Tongue (tissue), 2 donors: ENCODE results near the gene DAB2IP. TPM values are rescaled to one million over a fixed set of nuclear protein-coding genes. Genes with fewer than 3 reads are reported as not detected.
A peak's percentile ranks its signal among the peaks of the same experiment; 100 is the strongest.

Source experiments
- DNase-seq: peaks from one replicate; pipeline ENCODE4 v3.0.0-alpha.2; 2015
- total RNA-seq: library from RNA; depleted of rRNA; stranded (reverse); fragments of >200 nt; gene quantifications from one replicate; pipeline ENCODE4 v1.2.3, GENCODE V29; 2014

DAB2IP gene
- total RNA-seq, 1 donor from 2014 or later: 41.9 TPM

DNA sequence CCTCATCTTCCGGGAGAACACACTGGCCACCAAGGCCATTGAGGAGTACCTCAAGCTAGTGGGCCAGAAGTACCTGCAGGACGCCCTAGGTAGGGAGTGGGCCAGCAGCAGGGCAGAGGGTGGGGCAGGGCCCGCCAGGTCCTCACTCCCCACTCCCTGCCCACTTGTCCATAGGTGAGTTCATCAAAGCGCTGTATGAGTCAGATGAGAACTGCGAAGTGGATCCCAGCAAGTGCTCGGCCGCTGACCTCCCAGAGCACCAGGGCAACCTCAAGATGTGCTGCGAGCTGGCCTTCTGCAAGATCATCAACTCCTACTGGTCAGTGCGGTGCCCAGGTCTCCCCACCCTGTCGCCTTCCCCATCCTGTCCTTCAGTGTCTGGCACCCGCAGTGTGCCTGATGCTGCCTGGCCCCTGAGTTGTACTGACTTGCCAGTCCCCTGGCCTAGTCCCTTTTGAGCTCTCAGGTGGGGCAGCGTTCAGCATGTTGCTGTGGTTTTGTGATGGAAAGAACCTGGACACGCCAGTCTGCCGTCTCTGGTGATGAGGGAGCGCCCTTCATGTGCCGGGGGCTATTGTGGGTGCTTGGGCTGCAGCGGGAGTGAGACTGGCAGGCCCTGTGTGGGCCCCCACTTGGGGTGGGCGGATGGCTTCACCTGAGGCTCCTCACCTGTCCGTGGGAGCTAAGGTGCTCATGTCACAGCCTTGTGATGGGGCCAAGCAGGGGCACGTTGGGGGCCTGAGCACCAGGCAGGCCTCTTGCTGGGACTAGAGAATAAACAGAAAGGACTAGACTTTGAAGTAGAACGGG is 112.3 kb downstream of the DAB2IP start:
- DNase-seq: no peak

GRCh38 chr9:121764371-121764730 is 112.9 kb downstream of the DAB2IP start:
- no peak for DNase-seq

DNA sequence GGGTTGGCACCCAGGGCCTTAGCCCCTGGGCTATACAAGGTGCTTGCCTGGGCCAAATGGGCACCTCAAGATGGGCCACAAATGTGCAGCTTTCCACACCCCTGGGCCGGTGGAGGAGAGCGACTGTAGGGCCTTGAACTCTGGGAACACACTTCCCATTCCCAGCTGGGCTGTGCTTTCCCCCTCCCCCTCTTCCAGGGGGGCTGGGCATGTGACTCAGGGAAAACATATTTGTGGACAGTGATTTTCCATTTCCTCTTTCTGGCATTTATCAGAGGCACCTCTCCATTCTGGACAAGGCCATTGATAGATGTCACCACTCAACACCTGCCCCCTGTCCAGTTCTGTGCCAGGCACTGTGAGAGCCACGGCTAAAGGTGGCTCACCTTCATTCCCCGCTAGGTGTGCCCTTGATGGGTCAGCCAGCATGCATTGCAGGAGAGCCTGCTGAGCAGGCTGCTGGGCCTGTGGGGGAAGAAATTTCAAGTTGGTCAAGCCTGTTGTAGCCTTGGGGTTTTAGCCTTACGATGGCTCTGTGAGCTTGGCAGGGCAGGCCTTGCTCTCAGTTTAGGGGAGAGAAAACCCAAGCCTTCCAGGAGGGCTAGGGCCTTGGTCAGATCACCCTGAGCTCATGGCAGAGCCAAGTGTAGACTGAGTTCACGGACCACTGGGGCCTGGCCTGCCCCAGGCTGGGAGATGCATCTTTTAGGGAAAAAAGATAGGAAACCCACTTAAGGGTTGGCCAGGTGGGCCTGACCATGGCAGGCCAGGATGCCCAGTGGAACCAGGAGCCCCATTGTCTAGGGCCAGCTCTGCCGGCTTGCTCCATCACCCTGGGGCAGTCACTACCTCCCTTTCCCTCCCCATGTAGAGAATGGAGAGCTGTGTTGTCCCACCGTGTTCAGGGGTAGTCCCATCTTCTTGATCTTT is 113.9 kb downstream of the DAB2IP start:
- DNase-seq: no peak

DNA sequence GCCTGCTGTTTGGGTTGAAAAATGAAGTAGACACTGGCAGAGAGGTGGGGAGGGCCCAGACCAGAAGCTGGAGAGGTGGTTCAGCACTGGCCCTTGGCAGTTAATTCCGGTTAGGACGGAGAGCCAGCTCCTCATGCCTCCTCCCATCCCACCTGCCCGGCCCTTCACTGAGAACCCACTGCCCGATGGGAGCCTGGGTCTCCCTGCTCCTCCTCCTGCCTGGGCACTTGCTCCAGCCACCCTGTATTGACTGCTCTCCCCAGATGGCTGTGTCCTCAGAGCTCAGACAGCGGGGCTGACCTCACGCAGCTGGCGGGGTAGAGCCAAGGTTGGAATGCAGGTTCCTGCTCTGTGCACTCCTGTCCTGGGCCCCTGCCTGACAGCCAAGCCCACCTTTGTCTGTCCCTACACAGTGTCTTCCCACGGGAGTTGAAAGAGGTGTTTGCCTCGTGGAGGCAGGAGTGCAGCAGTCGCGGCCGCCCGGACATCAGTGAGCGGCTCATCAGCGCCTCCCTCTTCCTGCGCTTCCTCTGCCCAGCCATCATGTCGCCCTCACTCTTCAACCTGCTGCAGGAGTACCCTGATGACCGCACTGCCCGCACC is 114.7 kb downstream of the DAB2IP start:
- no peak for DNase-seq

DNA sequence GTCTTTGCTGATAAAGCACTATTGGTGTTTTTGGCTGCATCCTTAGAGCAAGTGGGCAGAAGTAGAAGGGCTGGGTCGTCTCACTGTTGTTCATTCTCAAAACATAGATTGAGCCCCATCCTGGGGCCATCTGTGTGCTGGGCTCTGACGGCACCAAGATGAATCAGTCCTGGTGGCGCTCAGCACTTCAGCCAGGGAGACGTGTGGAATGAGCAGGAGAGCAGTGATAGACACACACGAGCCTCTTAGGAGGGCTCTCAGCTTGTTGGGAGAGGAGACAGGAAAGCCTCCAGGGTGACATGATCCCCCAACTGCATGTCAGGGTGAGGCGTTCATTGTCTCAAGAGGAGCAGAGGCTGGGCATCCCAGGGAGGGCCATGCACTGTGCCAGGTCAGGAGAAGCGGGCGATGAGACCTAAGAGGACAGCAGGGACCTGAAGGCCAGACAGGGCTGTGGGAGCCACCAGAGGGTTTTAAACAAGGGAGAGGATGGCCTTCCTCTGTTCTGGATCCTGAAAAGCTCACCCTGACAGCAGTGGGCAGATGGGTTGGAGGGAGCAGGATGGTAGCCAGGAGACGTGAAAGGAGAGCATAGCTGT is 115.8 kb downstream of the DAB2IP start:
- no peak for DNase-seq

DNA sequence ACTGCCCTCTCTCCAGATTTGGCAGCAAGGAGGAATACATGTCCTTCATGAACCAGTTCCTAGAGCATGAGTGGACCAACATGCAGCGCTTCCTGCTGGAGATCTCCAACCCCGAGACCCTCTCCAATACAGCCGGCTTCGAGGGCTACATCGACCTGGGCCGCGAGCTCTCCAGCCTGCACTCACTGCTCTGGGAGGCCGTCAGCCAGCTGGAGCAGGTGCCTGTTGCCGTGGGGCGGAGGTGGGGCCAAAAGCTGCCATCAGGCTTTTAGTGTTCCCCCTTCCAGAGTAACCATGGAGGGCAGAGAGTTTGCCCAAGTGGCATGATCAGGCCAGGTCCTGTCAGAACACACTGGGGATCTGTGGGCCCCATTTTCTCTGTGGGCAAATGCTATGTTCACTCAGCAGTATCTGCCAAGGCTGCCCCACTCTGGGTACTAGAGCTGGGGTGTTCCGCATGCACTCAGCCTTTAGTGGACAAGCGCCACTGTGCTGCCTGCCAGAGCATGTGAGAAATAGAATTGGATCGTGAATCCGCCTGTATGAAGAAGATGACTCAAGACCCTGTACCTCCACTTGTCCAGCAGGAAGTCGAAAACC is 117.1 kb downstream of the DAB2IP start:
- DNase-seq: no peak

DNA sequence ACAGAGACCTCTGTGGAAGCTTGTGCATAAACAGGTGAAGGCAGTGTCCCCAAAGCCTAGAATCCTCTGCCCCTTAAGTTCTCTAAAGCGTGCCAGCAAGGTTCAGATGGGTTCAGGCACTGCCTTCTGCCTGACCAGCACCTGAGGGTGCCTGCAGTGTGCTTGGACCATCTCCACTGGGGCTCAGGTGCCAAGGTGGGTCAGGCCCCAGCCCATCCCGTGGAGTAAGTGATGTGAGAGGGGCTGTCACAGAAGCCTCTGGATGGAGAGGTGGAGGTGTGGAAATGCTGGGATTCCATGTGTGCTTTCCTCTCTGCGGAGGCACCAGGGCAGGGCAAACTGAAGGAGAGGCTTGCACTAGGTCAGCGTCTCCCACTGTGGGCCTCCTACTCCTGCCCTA is 118.5 kb downstream of the DAB2IP start:
- DNase-seq: no peak

DNA sequence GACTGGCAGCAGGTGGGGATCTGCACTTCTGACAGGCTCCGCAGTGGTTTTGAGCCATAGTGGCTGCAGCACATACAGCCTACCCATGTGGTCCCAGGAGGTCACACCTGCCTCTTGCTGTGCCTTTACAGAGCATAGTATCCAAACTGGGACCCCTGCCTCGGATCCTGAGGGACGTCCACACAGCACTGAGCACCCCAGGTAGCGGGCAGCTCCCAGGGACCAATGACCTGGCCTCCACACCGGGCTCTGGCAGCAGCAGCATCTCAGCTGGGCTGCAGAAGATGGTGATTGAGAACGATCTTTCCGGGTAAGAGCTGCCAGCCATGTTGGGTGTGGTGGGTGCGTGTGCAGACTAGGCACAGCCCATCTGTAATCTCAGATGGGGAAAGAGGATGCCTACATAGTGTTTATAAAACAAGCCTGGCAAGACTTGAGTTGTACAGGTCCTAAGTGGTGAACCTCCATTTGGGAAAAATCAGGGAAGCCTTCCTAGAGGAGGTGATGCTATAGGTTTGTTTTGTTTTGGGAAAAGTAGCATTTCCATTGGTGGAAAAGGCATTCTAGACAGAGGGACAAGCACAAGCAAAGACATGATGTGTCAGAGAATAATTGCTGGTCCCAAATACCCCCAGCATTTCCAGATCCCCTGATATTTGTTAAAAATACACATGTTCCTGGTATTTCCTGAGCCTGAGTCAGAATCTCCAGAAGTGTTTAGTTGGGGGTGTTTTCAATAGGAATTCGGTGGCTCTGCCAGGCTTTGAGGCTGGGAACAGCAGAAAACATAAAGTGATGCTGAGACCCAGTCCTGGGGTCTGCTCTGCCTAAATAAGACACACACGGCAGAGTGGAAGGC is 119.2 kb downstream of the DAB2IP start:
- no peak for DNase-seq

- DNase-seq: no peak
These were observed 120.0 kb downstream of the DAB2IP start for GRCh38 chr9:121771418-121771817.

DNA sequence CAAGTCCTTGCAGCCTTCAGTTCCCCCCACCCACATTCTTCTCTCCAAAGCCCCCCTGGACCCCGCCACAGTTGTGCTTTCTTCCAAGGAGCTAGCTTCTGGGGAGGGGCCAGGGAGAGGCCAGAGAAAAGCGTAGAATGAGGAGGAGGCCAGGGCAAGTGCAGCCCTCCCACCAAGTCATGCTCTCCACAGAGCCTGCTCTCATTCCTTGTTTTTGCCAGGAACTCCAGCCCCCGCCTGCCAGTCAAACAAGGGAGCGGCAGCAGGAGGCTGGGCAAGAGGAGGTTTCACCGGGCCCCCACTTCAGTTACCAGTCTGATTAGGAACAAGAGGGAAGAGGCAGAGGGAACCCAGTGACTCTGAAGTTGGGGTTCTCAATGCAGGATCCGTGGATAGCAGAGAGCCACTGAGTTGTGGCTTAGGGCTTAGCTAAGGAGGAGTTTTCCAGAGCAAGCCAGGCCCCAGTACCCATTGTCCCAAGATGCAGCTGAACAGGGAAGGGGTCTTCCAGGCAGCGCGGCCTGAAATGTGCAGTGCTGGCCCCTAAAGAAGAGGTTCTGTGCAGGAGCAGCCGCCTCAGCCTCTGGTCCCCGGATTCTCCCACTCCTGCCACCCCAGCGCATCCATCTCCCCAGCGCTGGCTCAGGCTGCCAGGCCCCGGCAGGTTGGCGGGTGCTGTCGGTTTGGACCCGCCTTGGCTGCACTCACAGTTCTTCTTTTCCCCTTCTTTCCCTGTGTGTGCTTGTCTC is 120.6 kb downstream of the DAB2IP start:
- no peak for DNase-seq

- DNase-seq: peak; percentile 35
These were observed 121.3 kb downstream of the DAB2IP start for GRCh38 chr9:121772600-121773285.

DNA sequence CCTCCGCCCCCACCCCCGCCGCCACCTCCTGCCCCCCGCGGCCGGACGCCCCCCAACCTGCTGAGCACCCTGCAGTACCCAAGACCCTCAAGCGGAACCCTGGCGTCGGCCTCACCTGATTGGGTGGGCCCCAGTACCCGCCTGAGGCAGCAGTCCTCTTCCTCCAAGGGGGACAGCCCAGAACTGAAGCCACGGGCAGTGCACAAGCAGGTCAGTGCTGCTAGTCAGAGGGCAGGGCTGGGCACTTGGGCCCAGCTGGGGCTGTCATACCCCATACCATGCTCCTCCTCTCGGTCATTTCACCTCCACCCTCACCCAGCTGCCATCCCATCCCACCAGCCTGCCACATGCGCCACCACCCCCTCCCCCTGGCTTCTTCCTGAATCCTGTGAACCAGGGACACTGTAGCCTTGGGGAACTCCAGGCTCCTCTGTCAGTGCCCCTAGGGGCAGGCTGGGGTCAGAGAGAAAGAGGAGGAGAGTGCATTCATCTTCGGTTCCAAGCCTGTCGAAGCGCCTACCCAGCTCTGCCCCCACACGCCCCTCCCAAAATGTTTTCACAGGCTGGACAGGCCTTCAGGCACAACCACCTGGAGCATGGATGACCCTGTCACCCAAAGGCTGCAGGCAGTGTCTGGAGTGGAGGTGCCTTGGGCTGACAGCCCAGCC is 122.0 kb downstream of the DAB2IP start:
- no peak for DNase-seq

- DNase-seq: no peak
These were observed 122.7 kb downstream of the DAB2IP start for GRCh38 chr9:121773954-121774714.

DNA sequence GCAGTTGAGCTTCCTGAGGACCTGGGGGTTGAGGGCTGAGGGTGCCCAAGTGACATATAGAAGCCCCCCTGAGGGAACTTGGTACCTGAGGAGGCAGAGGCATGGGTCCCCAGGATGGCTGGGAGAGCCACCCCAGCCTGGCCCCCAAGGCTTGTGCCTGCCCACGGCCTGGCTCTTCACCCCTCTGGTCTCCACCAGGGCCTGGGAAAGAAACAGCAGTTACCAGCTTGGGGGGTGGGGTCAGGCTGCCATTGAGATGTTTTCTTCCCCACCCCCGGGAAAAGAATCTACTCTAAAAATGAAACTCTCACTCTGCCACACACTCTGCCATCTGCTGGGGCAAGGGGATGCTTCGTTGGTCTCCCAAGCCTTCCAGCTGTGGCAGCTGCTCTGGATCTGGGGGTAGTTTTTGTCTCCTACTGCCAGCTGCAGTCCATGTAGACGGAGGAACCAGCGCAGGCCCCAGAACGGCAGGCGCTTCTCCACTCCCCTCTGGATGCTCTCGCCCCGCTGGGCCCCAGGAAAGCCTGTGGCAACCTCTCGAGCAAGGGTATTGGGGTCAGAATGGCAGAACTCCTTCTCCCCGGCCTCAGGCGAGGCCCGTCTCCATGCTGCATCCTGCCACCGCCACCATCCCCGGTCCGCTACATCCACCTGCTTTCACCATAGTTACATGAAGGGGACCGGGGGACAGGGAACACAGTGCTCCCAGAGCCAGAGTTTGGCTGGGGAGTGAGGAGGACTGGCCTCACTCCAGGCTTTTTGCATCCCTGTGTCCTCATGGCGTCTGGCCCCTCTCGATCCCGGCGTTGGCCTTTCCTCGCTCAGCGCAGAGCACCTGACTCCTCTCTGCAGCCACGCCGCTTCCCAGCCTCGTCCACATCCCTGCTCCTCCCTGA is 123.5 kb downstream of the DAB2IP start:
- peak; percentile 92 for DNase-seq

- DNase-seq: no peak
These were observed 124.7 kb downstream of the DAB2IP start for GRCh38 chr9:121776001-121776738.
